ENCODE measurements around the gene GIMAP2.

DNA sequence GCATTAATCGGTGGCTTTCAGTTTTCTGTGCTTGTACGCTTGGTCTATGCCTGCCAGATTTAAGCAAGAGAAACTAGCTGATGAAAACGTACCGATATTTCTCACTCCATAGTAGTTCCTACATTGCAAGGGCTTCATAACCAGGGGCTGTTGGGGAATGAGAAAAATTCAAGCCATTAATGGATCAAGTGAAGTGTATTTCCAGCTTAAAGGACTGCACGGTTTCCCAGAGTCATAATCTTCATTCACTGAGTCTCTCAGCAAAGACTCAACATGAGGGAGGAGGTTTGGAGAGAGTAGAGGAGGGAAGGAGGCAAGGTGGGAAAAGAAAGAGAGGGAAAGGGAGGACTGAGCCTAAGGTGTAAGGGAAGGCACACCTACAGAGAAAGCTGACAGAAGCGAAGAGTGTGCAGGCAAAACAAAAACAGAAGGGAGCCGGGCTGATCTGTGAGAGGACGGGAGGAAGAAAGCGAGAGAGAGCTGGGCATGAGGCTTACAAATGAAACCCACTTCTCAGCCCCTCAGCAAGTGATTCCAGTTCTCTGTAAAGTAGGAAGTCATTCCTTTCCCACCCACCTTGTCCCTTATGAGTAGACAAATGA lies 625 bp downstream of the GIMAP2 start:
- TF ChIP-seq, protein P1, sequence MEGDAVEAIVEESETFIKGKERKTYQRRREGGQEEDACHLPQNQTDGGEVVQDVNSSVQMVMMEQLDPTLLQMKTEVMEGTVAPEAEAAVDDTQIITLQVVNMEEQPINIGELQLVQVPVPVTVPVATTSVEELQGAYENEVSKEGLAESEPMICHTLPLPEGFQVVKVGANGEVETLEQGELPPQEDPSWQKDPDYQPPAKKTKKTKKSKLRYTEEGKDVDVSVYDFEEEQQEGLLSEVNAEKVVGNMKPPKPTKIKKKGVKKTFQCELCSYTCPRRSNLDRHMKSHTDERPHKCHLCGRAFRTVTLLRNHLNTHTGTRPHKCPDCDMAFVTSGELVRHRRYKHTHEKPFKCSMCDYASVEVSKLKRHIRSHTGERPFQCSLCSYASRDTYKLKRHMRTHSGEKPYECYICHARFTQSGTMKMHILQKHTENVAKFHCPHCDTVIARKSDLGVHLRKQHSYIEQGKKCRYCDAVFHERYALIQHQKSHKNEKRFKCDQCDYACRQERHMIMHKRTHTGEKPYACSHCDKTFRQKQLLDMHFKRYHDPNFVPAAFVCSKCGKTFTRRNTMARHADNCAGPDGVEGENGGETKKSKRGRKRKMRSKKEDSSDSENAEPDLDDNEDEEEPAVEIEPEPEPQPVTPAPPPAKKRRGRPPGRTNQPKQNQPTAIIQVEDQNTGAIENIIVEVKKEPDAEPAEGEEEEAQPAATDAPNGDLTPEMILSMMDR (IDR thresholded peaks at IDR 0.05; ENCODE audit: insufficient read depth, low read depth, low read length) = no peak
- no peak for TF ChIP-seq EZH2 (IDR thresholded peaks at IDR 0.05; ENCODE audit: insufficient read depth, low read length)

Data from astrocyte (in vitro differentiated cells and primary cell).